Heart left ventricle (tissue), 16 donors: Measurements from ENCODE around the gene FIG4. TPM values are rescaled to one million over a fixed set of nuclear protein-coding genes. Genes with fewer than 3 reads are reported as not detected.
"Not testable (repeated sequence)": the region's sequence is repeated elsewhere in the genome, so short reads cannot be mapped to it uniquely, and the experiment has no call there.

ENCODE experiments used
- ATAC-seq, 4 donors: fragments of 200-7000 bp; cut with Tn5 transposase; one replicate each; pipeline ENCODE4 v1.9.1; 2020 to 2022; ENCODE audit warnings: moderate library complexity in 4 of 4, mild to moderate bottlenecking in 3 of 4, moderate number of reproducible peaks in 1 of 4
- DNase-seq, 5 donors: peaks; one replicate each; pipeline ENCODE4 v3.0.0-alpha.2; 2020
- H3K27ac ChIP-seq, 12 donors: fragments of 200-600 bp; sonication (generic) in 4 of 12; one replicate each; pipeline versions ENCODE4 v1.5.0 to v1.8.0; 2016 to 2022; ENCODE audit warnings: mild to moderate bottlenecking in 2 of 12
- H3K27me3 ChIP-seq, 9 donors: fragments of 200-600 bp; sonication (generic) in 2 of 9; one replicate each; pipeline versions ENCODE4 v1.5.1 to v1.8.0; 2016 to 2022; ENCODE audit warnings: mild to moderate bottlenecking in 3 of 9
- H3K36me3 ChIP-seq, 9 donors: fragments of 200-600 bp; sonication (generic) in 2 of 9; one replicate each; pipeline versions ENCODE4 v1.5.0 to v1.8.0; 2018 to 2022; ENCODE audit warnings: mild to moderate bottlenecking in 2 of 9
- H3K4me1 ChIP-seq, 12 donors: fragments of 200-600 bp; sonication (generic) in 4 of 12; one replicate each; pipeline versions ENCODE4 v1.5.0 to v1.8.0; 2016 to 2022; ENCODE audit warnings: mild to moderate bottlenecking in 3 of 12
- H3K4me3 ChIP-seq, 12 donors: fragments of 200-600 bp; sonication (generic) in 4 of 12; one replicate each; pipeline versions ENCODE4 v1.5.0 to v1.8.0; 2017 to 2022; ENCODE audit warnings: mild to moderate bottlenecking in 9 of 12, moderate library complexity in 4 of 12
- H3K9me3 ChIP-seq, 12 donors: fragments of 200-600 bp; sonication (generic) in 4 of 12; one replicate each; pipeline versions ENCODE4 v1.5.0 to v1.8.0; 2016 to 2022; ENCODE audit warnings: mild to moderate bottlenecking in 1 of 12
- POLR2A ChIP-seq, 2 donors: fragments of 450-650 bp; IDR thresholded peaks; one replicate each; pipeline ENCODE4 v1.6.1; 2017; ENCODE audit warnings: antibody characterized with exemption in 2 of 2, mild to moderate bottlenecking in 2 of 2, moderate library complexity in 2 of 2
- WGBS, 4 donors: extraction: QIAGEN DNeasy Blood & Tissue Kit in 2 of 4; methylation state at CpG; one replicate each; pipeline versions ENCODE4 v1.1.5 to v1.1.7; 2013 to 2018; 5-methylcytosine and 5-hydroxymethylcytosine counted together
- intact Hi-C, 10 donors: fragments of 100-400 bp; cut with DNase I; formaldehyde crosslinking; loops; one replicate each; pipeline versions ENCODE4 v1.11.1 to v1.14.2; 2022
- polyA plus RNA-seq, 2 donors: library from polyadenylated mRNA; stranded (reverse); fragments of 200-250 nt; gene quantifications; one replicate each; pipeline ENCODE4 v1.2.3, GENCODE V29; 2013
- total RNA-seq, 9 donors: library from RNA; depleted of rRNA in 2 of 9; stranded (reverse); fragments of >200 nt in 2 of 9; fragmentation: NEBNext Ultra II Directional in 3 of 9; extraction: Animal tissue kit (Norgen Biotek cat#: 25700) in 3 of 9; gene quantifications; one replicate each; pipeline versions ENCODE4 v1.1.0 to v1.2.4, GENCODE V29; 2016 to 2023
- TF ChIP-seq, protein P1 (sequence below), 12 donors: fragments of 200-600 bp; sonication (generic) in 4 of 12; IDR thresholded peaks; one replicate each; pipeline versions ENCODE4 v1.5.0 to v1.8.0; 2018 to 2022; ENCODE audit warnings: antibody characterized with exemption in 12 of 12, mild to moderate bottlenecking in 5 of 12
- donor health status: ischemic (EF 13 %, LVEDD 7.1; RV severe dilation, severe dysfunction).
- donor health status: healthy with polysubstance abuse.
- donor health status: DM: no; HTN: yes; CAD: no.
- donor health status: DM: no; HTN: no; CAD: no.
- donor health status: ischemic (EF 25% LVEDD 6.9; RV normal size, moderate dysfunction).
- donor health status: ischemic (EF 25% LVEDD 5.7; RV mildly dilated, moderate dysfunction).
- donor health status: healthy.
- donor health status: DM: yes; HTN: yes; CAD: no.
- donor health status: ischemic (EF 35%, LVEDD 5.7; RV mildly dilated, moderate dysfunction).
- donor health status: nonischemic (EF 11% LVEDD 7.7; RV severe dilation, severe dysfunction).
- donor health status: DM: yes; HTN: yes; CAD: no.
- donor health status: PGD.
- donor health status: ischemic (EF 29% LVEDD 5.4; RV normal size, mild dysfunction).
- donor health status: nonischemic (EF 23%, LVEDD 6.1; RV moderate dilation, normal function).

FIG4 gene
- total and polyA plus RNA-seq, 11 donors = 4.8 to 17.2 (median 10.2) TPM

DNA sequence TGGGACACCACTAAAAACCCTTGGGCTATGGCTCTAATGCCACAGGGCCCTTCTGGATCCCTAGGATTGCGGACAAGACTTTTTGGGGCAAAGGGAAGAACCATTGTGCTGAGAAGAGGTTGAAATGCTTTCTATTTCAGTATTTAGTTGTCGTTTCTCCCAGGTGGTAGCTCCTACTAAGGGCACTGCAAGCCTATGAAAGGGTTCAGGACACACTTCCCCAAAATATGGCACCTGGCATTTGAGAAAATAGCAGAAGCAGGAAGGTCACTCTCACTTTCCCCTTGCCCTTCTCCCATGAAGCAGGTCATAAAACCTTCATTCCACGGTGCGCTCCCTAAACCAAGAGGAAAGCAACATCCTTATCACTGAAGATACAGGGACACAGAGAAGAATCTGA, 161.6 kb downstream of the FIG4 start:
- TF ChIP-seq, protein P1, sequence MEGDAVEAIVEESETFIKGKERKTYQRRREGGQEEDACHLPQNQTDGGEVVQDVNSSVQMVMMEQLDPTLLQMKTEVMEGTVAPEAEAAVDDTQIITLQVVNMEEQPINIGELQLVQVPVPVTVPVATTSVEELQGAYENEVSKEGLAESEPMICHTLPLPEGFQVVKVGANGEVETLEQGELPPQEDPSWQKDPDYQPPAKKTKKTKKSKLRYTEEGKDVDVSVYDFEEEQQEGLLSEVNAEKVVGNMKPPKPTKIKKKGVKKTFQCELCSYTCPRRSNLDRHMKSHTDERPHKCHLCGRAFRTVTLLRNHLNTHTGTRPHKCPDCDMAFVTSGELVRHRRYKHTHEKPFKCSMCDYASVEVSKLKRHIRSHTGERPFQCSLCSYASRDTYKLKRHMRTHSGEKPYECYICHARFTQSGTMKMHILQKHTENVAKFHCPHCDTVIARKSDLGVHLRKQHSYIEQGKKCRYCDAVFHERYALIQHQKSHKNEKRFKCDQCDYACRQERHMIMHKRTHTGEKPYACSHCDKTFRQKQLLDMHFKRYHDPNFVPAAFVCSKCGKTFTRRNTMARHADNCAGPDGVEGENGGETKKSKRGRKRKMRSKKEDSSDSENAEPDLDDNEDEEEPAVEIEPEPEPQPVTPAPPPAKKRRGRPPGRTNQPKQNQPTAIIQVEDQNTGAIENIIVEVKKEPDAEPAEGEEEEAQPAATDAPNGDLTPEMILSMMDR (IDR thresholded peaks at IDR 0.05) = no peak
- no peak for TF ChIP-seq POLR2A (IDR thresholded peaks at IDR 0.05)
- H3K27ac ChIP-seq = no peak overlapping the region
- no peaks in the 10 kb centered on the region for H3K9me3 ChIP-seq
- intact Hi-C loops = no loop called here
- no peaks in the 10 kb centered on the region for H3K4me1 ChIP-seq
- H3K36me3 ChIP-seq = no peaks in the 10 kb centered on the region
- H3K4me3 ChIP-seq = no peak overlapping the region
- 90 to 96% (median 92%) methylated on average over 4 of the region's 4 CpGs for WGBS, 4 donors
- DNase-seq (no peak), ATAC-seq (no peak)
- H3K27me3 ChIP-seq = no peaks in the 10 kb centered on the region

DNA sequence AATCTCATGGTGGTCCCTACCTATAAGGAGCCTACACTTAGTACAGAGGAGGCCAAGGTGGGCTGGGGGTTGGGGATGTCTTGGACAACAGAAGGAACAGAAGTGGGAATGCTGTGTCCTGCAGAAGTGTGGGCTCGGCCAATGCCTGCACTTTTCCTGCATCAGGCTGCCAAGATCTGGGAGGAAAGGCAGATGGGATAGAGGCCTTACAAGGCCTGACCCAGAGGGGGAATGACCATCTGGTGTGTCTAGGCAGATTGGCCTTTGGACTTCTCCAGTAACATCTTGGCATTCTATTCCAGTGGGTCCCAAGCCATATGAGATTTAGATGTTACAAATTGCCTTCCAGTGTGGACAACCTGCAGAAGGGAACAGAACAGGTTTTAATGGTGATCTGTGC, 162.3 kb downstream of the FIG4 start:
- 64 to 88% (median 79%) methylated on average over 1 of the region's 1 CpG for WGBS, 4 donors
- ATAC-seq = no peak
- no peak for DNase-seq
- TF ChIP-seq, protein P1 (IDR thresholded peaks at IDR 0.05) = no peak
- no peak for TF ChIP-seq POLR2A (IDR thresholded peaks at IDR 0.05)
- no peak overlapping the region for H3K27ac ChIP-seq
- no peaks in the 10 kb centered on the region for H3K9me3 ChIP-seq
- H3K4me1 ChIP-seq = no peaks in the 10 kb centered on the region
- no peaks in the 10 kb centered on the region for H3K27me3 ChIP-seq
- intact Hi-C loops = no loop called here
- no peaks in the 10 kb centered on the region for H3K36me3 ChIP-seq
- no peak overlapping the region for H3K4me3 ChIP-seq

DNA sequence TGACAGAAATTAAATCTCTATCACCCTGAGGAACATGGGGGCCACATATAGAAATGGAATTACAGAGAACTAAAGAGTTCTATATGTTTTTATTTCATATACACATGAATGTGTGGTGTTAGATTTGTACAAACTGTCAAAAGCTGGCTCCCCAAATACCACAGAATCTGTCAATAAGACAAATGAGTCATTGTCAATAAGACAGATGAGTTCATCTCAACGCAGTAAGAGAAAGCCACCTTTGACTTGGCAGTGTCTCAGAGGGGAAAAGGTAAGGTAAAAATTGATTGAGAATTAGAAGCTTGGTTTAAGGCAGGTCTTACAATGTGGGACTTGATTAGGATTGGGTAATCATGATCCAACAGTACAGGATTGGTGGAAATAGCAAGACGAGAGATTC, 162.9 kb downstream of the FIG4 start:
- 86 to 96% (median 92%) methylated on average over 2 of the region's 2 CpGs for WGBS, 4 donors
- TF ChIP-seq, protein P1 (IDR thresholded peaks at IDR 0.05) = no peak
- no peak for TF ChIP-seq POLR2A (IDR thresholded peaks at IDR 0.05)
- Histone ChIP-seq H3K36me3 (no peaks in the 10 kb centered on the region), H3K27me3 (no peaks in the 10 kb centered on the region), H3K9me3 (no peaks in the 10 kb centered on the region), H3K4me1 (no peaks in the 10 kb centered on the region), H3K4me3 (no peak overlapping the region), H3K27ac (no peak overlapping the region)
- ATAC-seq = no peak
- intact Hi-C loops = no loop called here
- no peak for DNase-seq

DNA sequence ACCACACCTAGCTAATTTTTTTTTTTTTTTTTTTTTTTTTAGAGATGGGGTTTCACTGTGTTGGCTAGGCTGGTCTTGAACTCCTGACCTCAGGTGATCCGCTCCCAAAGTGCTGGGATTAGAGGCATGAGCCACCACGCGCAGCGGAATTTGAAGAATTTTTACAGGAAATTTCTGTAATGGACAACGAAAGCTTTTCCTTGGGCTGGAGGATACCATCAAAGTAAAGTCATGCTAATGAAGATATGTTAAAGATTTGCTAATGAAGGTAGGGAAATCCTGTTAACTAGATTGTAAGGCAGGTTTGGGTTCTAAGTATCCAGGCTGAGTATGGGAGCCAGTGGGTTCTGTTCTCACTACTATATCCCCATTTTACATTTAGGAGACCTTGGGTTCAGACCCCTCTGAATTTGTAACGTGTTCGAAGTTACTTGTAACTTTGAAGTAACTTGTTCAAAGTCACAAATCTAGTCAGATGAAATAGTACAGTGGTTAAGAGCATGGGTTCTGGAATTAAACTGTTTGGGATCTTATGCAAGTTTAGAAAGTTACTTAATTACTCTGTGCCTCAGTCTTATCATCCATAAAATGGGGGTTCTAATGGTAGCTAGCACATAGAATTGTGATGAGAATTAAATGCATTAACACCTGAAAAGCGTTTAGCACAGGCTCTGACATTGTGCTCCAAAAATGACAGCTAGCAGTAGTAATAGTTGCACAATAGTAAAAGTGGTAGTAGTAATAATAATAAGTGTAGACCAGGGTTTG, 163.6 kb downstream of the FIG4 start:
- Histone ChIP-seq H3K27ac (no peak overlapping the region), H3K4me3 (no peak overlapping the region), H3K27me3 (no peaks in the 10 kb centered on the region), H3K9me3 (no peaks in the 10 kb centered on the region), H3K36me3 (no peaks in the 10 kb centered on the region), H3K4me1 (no peaks in the 10 kb centered on the region)
- DNase-seq (no peak), ATAC-seq (no peak)
- TF ChIP-seq POLR2A (IDR thresholded peaks at IDR 0.05) = no peak
- TF ChIP-seq, protein P1 (IDR thresholded peaks at IDR 0.05) = no peak
- intact Hi-C loops = no loop called here
- WGBS, 4 donors = 77 to 88% (median 81%) methylated on average over 8 of the region's 8 CpGs

DNA sequence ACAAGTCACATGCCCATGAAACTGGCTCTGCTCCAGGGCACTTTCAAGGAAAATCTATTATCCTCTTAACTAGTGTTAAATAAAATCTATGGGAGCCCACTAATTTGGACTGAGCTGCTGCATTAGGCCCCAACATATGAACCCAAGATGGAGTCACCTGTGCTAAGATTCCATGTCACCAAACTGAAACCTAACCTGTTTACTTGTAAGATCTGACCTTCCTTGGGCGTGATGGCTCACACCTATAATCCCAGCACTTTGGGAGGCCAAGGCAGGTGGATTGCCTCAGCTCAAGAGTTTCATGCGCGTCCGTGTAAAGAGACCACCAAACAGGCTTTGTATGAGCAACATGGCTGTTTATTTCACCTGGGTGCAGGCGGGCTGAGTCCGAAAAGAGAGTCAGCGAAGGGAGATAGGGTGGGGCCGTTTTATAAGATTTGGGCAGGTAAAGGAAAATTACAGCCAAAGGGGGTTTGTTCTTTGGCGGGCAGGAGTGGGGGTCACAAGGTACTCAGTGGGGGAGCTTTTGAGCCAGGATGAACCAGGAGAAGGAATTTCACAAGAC, 164.5 kb downstream of the FIG4 start:
- 90 to 97% (median 91%) methylated on average over 9 of the region's 9 CpGs for WGBS, 4 donors
- H3K27me3 ChIP-seq, ATAC-seq, intact Hi-C loops, H3K36me3 ChIP-seq, H3K27ac ChIP-seq, H3K4me1 ChIP-seq, DNase-seq, H3K9me3 ChIP-seq, H3K4me3 ChIP-seq: not testable (repeated sequence)
